Ovary (tissue), 3 donors: ENCODE data around the gene TRAPPC14.

Source experiments
- CTCF ChIP-seq, 3 donors: fragments of 450-650 bp in 2 of 3; fragments of 200-600 bp in 1 of 3; IDR thresholded peaks; one replicate each; pipeline versions ENCODE4 v1.5.1 to v1.8.0; 2016 to 2022; ENCODE audit warnings: antibody characterized with exemption in 3 of 3, mild to moderate bottlenecking in 1 of 3
- EP300 ChIP-seq: sonication (generic); formaldehyde crosslinking; IDR thresholded peaks from one replicate; pipeline ENCODE4 v1.6.1; 2017; ENCODE audit warnings: antibody characterized with exemption
- POLR2A ChIP-seq: fragments of 450-650 bp; IDR thresholded peaks from one replicate; pipeline ENCODE4 v1.6.1; 2017; ENCODE audit warnings: antibody characterized with exemption, mild to moderate bottlenecking, moderate library complexity
- donor health status: DM: no; HTN: no; CAD: no.

GRCh38 chr7:100132126-100132525 lies 26.4 kb downstream of the TRAPPC14 start:
- no peak for TF ChIP-seq CTCF (IDR thresholded peaks at IDR 0.05)
- TF ChIP-seq POLR2A, result no peak
- no peak for TF ChIP-seq EP300
